A549 (cell line): ENCODE results near the gene KLF6.
A peak's percentile ranks its signal among the peaks of the same experiment; 100 is the strongest.

Source experiments
- CHD2 ChIP-seq: fragments of 150-350 bp; IDR thresholded peaks from 2 replicates; pipeline ENCODE4 v1.6.1; 2014; ENCODE audit warnings: low read length; ENCODE audit not compliant: partially characterized antibody
- EHMT2 ChIP-seq: fragments of 200-600 bp; sonication (generic); IDR thresholded peaks from 2 replicates; pipeline ENCODE4 v1.6.1; 2016; ENCODE audit warnings: antibody characterized with exemption, low read depth, mild to moderate bottlenecking, moderate library complexity
- POLR2A ChIP-seq: IDR thresholded peaks from 2 replicates; pipeline ENCODE4 v1.6.1; 2012; ENCODE audit warnings: mild to moderate bottlenecking, low read length
- TF ChIP-seq, protein P1 (sequence below): fragments of >200 bp; sonication (Bioruptor Twin); formaldehyde crosslinking; IDR thresholded peaks from 3 replicates; pipeline ENCODE4 v1.5.1; 2016

DNA sequence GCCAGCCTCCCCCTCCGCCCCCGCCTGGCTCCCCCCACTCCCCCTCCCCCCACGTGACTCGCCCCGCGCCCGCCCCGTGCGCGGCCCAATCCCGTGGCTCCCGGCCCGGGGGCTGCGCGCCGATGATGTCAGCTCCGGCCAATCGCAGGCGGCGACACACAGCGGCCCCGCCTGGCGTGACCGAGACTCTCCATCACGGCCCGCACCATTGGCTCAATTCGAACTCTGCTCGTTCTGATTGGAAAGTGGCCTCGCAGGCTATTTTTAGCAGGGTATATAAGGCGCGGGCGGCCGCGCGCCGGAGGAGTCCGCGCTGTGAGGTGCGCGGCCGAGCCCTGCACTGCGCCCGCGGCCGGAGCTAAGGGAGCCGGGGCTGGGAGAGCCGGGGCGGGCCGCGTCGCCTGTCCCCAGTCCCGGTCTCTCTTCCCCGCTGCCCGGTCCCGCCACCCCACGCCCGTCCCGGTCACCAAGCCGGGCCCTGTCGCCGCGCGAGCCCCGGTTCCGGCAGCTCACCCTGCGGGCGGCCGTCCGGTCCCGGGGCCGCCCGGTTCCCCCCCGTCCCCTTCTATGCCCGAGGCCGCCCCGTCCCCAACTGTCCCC is 342 bp upstream of the KLF6 start:
- TF ChIP-seq, protein P1, sequence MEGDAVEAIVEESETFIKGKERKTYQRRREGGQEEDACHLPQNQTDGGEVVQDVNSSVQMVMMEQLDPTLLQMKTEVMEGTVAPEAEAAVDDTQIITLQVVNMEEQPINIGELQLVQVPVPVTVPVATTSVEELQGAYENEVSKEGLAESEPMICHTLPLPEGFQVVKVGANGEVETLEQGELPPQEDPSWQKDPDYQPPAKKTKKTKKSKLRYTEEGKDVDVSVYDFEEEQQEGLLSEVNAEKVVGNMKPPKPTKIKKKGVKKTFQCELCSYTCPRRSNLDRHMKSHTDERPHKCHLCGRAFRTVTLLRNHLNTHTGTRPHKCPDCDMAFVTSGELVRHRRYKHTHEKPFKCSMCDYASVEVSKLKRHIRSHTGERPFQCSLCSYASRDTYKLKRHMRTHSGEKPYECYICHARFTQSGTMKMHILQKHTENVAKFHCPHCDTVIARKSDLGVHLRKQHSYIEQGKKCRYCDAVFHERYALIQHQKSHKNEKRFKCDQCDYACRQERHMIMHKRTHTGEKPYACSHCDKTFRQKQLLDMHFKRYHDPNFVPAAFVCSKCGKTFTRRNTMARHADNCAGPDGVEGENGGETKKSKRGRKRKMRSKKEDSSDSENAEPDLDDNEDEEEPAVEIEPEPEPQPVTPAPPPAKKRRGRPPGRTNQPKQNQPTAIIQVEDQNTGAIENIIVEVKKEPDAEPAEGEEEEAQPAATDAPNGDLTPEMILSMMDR = no peak
- no peak for TF ChIP-seq CHD2
- peak; percentile 98 for TF ChIP-seq POLR2A
- TF ChIP-seq EHMT2 = no peak
